NCI-H748 (cell line): ENCODE results near the gene NR2C1.
A peak's percentile ranks its signal among the peaks of the same experiment; 100 is the strongest.
"Not testable (repeated sequence)": the region's sequence is repeated elsewhere in the genome, so short reads cannot be mapped to it uniquely, and the experiment has no call there.

Experiments
- DNase-seq: peaks from one replicate; lab custom pipeline; 2025; ENCODE audit not compliant: unreplicated experiment; lab: John Stamatoyannopoulos, UW

NR2C1 gene

GRCh38 chr12:95072900-95073697, at the start of gene NR2C1:
TSS of gene NR2C1 (minus strand) at chr12:95073618. CDS start at chr12:95067384, 6,234 bp downstream.
- peak; percentile 96 for DNase-seq

GRCh38 chr12:95118788-95119179, 45.4 kb upstream of the NR2C1 start:
- DNase-seq: no peak

DNA sequence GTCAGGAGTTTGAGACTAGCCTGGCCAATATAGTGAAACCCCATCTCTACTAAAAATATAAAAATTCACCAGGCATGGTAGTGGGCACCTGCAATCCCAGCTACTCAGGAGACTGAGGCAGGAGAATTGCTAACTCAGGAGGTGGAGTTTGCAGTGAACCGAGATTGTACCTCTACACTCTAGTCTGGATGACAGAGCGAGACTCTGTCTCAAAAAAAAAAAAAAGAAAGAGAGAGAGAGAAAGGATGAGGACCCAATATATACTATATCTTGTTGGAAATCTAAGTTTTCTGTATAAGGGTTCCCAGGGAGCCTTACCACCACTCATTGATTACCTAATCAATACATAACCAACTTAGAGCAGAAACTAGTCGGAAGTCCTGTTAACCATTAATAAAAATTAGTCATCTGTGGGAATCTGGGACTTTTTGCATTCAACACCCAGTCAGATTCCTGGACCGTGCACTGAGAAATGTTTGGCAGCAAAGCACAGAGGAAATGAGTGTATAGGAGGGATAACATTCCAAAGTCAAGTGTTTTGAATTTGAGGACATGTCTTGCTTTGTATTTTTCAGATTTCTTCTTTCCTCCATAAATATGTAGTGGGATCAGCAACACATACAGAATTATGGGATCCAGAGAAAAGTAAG, 44.8 kb upstream of the NR2C1 start:
- no peak for DNase-seq

- peak; percentile 72 for DNase-seq
Observed at GRCh38 chr12:95117178-95117599, 43.8 kb upstream of the NR2C1 start.

DNA sequence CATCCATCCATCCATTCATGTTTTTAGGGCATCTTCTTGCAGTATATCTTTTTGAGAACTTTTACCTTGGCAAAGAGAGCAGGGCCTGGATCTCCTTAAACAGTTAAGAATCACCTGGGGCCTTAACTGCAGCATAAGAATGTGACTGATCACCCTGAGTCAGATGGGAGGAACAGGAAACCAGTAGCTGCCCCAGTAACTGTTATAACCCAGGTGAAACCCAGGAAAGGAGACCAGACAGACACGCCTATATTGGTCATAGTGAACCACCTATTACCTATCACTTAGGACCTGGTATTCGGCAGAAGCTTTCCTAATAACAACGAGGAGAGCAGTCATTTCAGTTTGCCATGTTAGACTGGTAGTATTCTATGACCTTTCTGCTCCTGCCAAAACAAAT, 43.4 kb upstream of the NR2C1 start:
- no peak for DNase-seq

GRCh38 chr12:95116341-95116740, 42.9 kb upstream of the NR2C1 start:
- DNase-seq: no peak

GRCh38 chr12:95115641-95116040, 42.2 kb upstream of the NR2C1 start:
- no peak for DNase-seq

GRCh38 chr12:95114766-95115405, 41.5 kb upstream of the NR2C1 start:
- DNase-seq: no peak

DNA sequence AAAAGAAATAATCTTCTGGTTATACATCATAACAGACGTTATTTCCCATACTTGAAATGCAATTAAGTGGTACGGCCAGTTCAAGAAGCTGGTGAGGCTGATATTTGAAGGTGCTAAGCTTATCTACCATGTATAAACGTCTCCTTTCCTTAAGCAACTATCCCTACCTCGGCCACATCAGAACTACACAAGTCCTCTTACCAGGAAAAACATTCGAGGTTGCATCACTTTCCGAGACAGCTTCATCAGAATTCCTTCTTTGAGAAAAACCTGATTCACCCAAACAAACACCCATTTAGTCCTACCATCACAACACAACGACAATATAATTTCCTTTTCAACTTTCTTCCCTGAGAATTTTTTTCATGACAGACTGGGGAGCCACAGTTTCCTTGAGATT, 33.9 kb upstream of the NR2C1 start:
- DNase-seq: no peak

DNA sequence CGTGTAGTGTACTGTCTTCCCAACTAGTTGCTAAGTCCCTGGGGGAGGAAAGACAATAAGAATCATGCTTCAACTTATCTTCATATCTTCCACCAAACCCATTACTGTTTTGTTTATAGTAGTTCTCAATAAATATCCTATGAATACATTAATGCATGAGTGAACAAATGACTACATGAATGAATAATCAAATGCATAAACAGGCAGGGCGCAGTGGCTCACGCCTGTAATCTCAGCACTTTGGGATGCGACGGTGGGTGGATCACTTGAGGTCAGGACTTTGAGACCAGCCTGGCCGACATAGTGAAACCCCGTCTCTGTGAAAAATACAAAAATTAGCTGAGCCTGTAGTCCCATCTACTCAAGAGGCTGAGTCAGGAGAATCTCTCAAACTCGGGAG, 32.1 kb upstream of the NR2C1 start:
- no peak for DNase-seq

DNA sequence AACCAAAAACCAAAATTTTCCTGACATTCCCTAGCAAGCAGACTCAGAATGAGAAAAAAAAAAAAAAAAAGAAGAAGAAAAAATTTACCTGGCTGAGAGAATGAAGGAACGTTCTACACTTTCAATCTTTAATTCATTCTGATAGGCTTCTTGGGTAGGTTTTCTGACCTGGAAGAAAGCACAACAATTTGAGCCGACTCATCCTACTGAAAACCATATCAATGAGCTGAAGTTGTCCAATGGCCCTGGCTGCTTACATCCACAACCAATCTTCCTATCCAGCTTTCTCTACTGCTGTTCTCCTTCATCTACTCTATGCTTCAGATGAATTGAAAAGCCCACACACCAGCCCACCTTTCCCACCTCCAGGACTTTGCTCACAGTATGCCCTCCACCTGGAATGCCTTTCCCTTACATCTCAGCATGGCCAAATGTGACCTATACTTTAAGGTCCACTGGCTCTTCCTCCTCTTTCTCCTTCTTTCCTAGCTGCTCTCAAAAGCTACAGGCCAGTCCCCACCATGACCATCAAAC, 31.6 kb upstream of the NR2C1 start:
- no peak for DNase-seq

GRCh38 chr12:95102916-95103671, 29.7 kb upstream of the NR2C1 start:
- peak; percentile 76 for DNase-seq

DNA sequence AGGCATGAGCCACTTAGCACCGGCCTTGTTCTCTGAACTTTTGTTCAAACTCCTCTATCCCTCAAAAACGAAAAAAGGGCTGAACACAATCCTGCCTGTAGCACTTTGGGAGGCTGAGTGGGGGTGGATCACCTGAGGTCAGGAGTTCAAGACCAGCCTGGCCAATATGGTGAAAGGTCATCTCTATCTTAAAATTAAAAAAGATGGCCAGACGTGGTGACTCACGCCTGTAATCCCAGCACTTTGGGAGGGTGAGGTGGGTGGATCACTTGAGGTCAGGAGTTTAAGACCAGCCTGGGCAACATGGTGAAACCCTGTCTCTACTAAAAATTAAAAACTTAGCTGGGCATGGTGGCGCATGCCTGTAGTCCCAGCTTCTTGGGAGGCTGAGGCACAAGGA, 28.5 kb upstream of the NR2C1 start:
- DNase-seq: not testable (repeated sequence)

DNA sequence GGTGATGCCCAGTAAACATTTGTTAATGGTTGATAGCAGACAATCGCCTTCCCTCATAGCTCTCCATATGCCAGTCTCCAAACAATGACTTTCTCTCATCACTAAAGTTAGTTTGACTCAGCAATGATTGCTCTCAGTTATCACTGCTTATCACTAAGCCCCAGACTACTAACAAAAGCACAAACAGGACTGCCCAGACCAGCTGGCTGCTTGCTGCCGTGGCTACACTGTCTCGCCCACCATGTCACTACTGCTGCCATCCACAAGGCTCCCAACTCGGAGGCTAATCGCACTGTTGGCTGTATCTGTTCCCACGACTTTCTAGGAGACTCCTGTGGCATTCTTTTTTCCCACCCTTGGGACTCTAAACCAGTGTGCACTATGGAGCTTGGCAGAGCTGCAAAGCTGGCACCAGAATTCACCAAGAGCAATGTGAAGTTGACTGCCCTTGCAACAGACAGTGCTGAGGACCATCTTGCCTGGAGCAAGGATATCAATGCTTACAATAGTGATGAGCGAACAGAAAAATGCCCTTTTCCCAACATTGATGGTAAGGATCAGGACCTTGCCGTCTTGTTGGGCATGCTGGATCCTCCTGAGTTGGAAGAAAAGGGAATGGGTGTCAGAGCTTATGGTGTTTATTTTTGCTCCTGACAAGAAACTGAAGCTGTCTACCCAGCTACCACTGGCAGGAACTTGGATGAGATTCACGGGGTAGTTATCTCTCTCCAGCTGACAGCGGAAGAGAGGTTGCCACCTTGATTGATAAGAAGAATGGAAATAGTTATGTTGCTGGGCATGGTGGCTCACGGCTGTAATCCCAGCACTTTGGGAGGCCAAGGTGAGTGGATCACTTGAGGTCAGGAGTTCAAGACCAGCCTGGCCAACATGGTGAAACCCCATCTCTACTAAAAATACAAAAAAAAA, 27.1 kb upstream of the NR2C1 start:
- no peak for DNase-seq

DNA sequence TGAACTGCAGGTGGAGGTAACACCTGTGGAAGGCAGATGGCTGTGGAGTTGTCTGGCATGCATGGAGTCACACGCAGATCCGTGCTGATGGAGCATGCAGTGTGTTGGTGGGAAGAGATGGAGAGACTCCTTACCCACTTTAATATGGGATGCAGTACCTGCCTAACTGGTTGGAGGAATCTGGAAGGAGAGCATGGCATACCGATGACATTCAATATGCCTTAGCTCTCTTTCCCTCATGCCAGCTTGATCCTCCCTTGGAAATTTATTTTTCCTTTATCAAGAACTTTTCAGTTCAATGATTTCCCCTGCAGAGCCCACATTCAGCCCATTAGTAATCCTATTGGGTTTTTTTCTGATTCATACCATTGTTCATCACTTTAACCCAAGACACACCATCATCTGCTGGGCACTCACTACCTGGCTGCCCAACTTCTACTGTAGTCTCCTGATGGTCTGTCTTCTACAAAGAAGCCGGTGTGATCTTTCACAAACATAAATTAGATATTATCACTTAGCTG, 25.9 kb upstream of the NR2C1 start:
- no peak for DNase-seq

DNA sequence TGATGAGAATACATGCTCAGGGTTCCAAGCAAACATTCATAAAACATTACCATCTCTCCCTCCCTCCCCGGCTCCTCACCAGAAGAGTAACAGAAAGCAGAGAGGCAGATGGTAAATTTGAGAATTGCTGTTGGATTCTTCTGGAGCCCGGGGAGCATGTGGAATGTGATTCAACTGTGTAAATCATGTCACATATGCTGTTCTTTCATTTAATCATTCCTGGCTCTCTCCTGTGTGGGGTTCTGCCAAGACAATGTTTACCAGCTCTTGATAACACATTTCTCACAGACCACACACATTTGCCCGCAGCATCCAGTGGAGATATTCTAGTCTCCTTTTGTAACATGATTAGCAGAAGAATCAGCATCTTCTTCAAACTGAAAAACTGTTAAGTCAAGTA, 23.4 kb upstream of the NR2C1 start:
- DNase-seq: no peak

DNA sequence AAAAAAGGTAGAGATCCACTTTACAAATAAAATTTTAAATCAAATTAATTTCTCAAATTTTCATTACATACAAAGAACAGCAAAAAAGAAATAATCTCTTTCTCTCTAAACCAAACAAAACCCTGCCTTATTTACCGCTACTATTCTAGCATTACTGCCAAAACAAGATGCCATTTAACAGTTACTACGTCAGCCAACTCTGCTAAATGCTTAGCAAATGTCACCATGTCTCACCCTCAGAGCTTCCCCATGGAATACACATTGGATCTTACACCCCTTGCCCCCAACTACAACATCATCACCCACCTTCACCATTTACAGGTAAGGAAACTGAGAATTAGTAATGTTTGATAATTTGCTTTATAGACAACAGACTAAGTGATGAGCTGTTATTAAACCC, 23.0 kb upstream of the NR2C1 start:
- DNase-seq: no peak

GRCh38 chr12:95095866-95096265, 22.4 kb upstream of the NR2C1 start:
- not testable (repeated sequence) for DNase-seq

DNA sequence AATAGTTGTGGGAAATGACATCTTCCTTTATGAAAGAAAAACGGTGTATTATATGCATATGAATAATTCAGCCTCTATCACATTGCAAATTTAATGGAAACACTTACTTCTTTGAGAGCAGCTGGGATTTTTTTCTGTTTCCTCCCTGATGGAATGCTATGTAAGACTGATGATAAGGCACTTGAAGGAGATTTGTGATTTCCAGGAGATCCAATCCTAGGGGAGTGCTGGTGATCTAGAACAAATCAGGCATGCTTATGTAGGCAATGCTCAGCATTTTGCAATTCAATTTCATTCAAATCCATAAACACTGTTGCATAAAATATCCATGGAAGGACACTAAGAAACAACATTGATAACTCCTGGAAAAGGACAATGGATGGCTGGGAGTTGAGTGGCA, 16.0 kb upstream of the NR2C1 start:
- no peak for DNase-seq

GRCh38 chr12:95088379-95088778, 15.0 kb upstream of the NR2C1 start:
- DNase-seq: no peak
